DOHH2 (cell line): Measurements from ENCODE around the gene CNTNAP2.

ENCODE experiments used
- H3F3A ChIP-seq: fragments of 200-600 bp; sonication (generic), shearing (Covaris generic); 2 replicates; pipeline ENCODE4 v1.6.0; 2016; ENCODE audit warnings: antibody characterized with exemption, mild to moderate bottlenecking; ENCODE audit not compliant: control insufficient read depth, insufficient read depth
- H3K27ac ChIP-seq: fragments of 200-600 bp; sonication (generic); 2 replicates; pipeline ENCODE4 v1.5.1; 2014; ENCODE audit warnings: low read depth, mild to moderate bottlenecking, low read length, moderate library complexity
- H3K27me3 ChIP-seq: fragments of 200-600 bp; sonication (generic); 2 replicates; pipeline ENCODE4 v1.6.1; 2014; ENCODE audit warnings: mild to moderate bottlenecking, low read length, mixed read lengths; ENCODE audit not compliant: control insufficient read depth
- H3K36me3 ChIP-seq: fragments of 200-600 bp; sonication (generic); 2 replicates; pipeline ENCODE4 v1.6.1; 2014; ENCODE audit warnings: mild to moderate bottlenecking, low read length, moderate library complexity, mixed read lengths; ENCODE audit not compliant: control insufficient read depth
- H3K4me1 ChIP-seq: fragments of 200-600 bp; sonication (generic); 2 replicates; pipeline ENCODE4 v1.6.1; 2014; ENCODE audit warnings: mild to moderate bottlenecking, low read length, mixed read lengths; ENCODE audit not compliant: control insufficient read depth
- H3K4me2 ChIP-seq: fragments of 200-600 bp; sonication (generic); 2 replicates; pipeline ENCODE4 v1.6.0; 2014; ENCODE audit warnings: mild to moderate bottlenecking, low read length, moderate library complexity
- H3K4me3 ChIP-seq: fragments of 200-600 bp; sonication (generic); 2 replicates; pipeline ENCODE4 v1.5.1; 2014; ENCODE audit warnings: mild to moderate bottlenecking, low read length, mixed read lengths
- H3K79me2 ChIP-seq: fragments of 200-600 bp; sonication (generic); 2 replicates; pipeline ENCODE4 v1.6.1; 2014; ENCODE audit warnings: mild to moderate bottlenecking, low read length, mixed read lengths; ENCODE audit not compliant: control insufficient read depth
- H3K9me2 ChIP-seq: fragments of 200-600 bp; sonication (generic); replicated peaks from 2 replicates; pipeline ENCODE4 v1.6.1; 2014; ENCODE audit warnings: mild to moderate bottlenecking, low read length, mixed read lengths; ENCODE audit not compliant: control insufficient read depth
- H3K9me3 ChIP-seq: fragments of 200-600 bp; sonication (generic); 2 replicates; pipeline ENCODE4 v1.6.1; 2014; ENCODE audit warnings: antibody characterized with exemption, low read length, mixed read lengths; ENCODE audit not compliant: control insufficient read depth, insufficient read depth
- H4K20me1 ChIP-seq: fragments of 200-600 bp; sonication (generic); 2 replicates; pipeline ENCODE4 v1.6.0; 2014; ENCODE audit warnings: low read depth, mild to moderate bottlenecking, antibody characterized with exemption, low read length, moderate library complexity; ENCODE audit not compliant: control insufficient read depth, insufficient read depth
- EZH2phosphoT487 ChIP-seq: fragments of 200-600 bp; sonication (generic); IDR thresholded peaks from 2 replicates; pipeline ENCODE4 v1.6.1; 2017; ENCODE audit warnings: borderline replicate concordance, mild to moderate bottlenecking, antibody characterized with exemption, low read length, moderate library complexity, mixed read lengths
- TF ChIP-seq, protein P1 (sequence below): fragments of 200-600 bp; sonication (generic); IDR thresholded peaks from one replicate; pipeline ENCODE4 v1.5.1; 2014; ENCODE audit warnings: antibody characterized with exemption, mild to moderate bottlenecking, low read depth, low read length; ENCODE audit not compliant: poor library complexity, severe bottlenecking

CNTNAP2 gene

GRCh38 chr7:147265528-147265927 lies 1148.9 kb downstream of the CNTNAP2 start:
- H3F3A ChIP-seq: no peaks in the 10 kb centered on the region
- no peaks in the 10 kb centered on the region for H3K9me2 ChIP-seq
- H3K27ac ChIP-seq: no peak overlapping the region
- H3K27me3 ChIP-seq: no peaks in the 10 kb centered on the region
- H4K20me1 ChIP-seq: no peaks in the 10 kb centered on the region
- no peaks in the 10 kb centered on the region for H3K36me3 ChIP-seq
- no peak overlapping the region for H3K4me2 ChIP-seq
- no peaks in the 10 kb centered on the region for H3K9me3 ChIP-seq
- TF ChIP-seq EZH2phosphoT487: no peak
- TF ChIP-seq, protein P1, sequence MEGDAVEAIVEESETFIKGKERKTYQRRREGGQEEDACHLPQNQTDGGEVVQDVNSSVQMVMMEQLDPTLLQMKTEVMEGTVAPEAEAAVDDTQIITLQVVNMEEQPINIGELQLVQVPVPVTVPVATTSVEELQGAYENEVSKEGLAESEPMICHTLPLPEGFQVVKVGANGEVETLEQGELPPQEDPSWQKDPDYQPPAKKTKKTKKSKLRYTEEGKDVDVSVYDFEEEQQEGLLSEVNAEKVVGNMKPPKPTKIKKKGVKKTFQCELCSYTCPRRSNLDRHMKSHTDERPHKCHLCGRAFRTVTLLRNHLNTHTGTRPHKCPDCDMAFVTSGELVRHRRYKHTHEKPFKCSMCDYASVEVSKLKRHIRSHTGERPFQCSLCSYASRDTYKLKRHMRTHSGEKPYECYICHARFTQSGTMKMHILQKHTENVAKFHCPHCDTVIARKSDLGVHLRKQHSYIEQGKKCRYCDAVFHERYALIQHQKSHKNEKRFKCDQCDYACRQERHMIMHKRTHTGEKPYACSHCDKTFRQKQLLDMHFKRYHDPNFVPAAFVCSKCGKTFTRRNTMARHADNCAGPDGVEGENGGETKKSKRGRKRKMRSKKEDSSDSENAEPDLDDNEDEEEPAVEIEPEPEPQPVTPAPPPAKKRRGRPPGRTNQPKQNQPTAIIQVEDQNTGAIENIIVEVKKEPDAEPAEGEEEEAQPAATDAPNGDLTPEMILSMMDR: no peak
- H3K4me3 ChIP-seq: no peak overlapping the region
- no peaks in the 10 kb centered on the region for H3K79me2 ChIP-seq
- H3K4me1 ChIP-seq: no peaks in the 10 kb centered on the region

DNA sequence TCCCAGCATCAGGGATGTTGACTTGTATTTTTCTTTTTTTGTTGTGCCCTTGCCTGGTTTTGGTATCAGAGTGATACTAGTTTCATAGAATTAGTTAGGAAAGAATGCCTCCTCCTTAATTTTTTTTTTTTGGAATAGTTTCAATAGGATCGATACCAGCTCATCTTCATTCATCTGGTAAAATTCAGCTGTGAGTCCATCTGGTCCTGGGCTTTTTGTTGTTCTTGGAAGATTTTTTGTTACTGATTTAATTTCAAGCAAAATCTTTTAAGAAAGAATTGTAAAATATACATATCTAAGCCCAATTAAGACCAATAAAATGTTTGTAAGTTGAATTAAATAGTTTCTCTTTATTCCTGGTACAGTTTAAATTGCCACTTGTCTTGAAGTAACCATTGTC lies 1159.5 kb downstream of the CNTNAP2 start:
- Histone ChIP-seq H3K79me2 (no peaks in the 10 kb centered on the region), H3K27ac (no peak overlapping the region), H4K20me1 (no peaks in the 10 kb centered on the region), H3K4me1 (no peaks in the 10 kb centered on the region), H3K27me3 (no peaks in the 10 kb centered on the region), H3K4me2 (no peak overlapping the region), H3F3A (no peaks in the 10 kb centered on the region), H3K36me3 (no peaks in the 10 kb centered on the region), H3K4me3 (no peak overlapping the region), H3K9me3 (no peaks in the 10 kb centered on the region), H3K9me2 (no peaks in the 10 kb centered on the region)
- TF ChIP-seq, protein P1: no peak
- TF ChIP-seq EZH2phosphoT487: no peak

DNA sequence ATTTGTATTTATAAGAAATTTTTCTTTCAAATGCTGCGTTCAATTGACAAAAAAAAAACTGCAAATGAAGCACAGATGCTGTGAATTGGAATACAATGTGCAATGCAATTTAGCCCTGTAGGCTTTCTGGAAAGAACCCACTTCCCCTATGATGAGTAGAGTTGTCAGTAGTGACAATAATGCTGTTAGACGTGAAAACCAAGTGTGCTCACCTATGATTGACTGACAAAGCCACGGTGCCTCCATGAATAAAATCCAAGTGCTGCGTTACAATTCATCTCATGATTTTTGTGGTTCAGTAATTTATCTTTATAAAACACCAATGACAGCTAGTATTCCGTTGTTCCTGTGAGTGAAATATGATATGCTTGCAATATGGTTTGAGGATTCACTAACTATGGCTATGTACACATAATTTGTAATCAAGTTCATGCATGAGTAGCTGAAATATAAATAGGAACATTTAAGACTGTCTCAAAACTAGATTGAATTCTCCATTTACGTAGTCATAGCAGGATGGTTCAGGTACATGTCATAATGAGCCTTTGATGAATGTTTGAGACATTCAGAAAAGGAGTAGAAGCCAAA lies 1160.3 kb downstream of the CNTNAP2 start:
- no peaks in the 10 kb centered on the region for H3F3A ChIP-seq
- H4K20me1 ChIP-seq: no peaks in the 10 kb centered on the region
- H3K9me3 ChIP-seq: no peaks in the 10 kb centered on the region
- no peak overlapping the region for H3K27ac ChIP-seq
- no peaks in the 10 kb centered on the region for H3K79me2 ChIP-seq
- TF ChIP-seq, protein P1: no peak
- no peak for TF ChIP-seq EZH2phosphoT487
- H3K9me2 ChIP-seq: no peaks in the 10 kb centered on the region
- H3K27me3 ChIP-seq: no peaks in the 10 kb centered on the region
- H3K4me1 ChIP-seq: no peaks in the 10 kb centered on the region
- no peak overlapping the region for H3K4me3 ChIP-seq
- no peak overlapping the region for H3K4me2 ChIP-seq
- H3K36me3 ChIP-seq: no peaks in the 10 kb centered on the region

- Histone ChIP-seq H3K27ac (no peak overlapping the region), H3K4me3 (no peak overlapping the region)
- TF ChIP-seq EZH2phosphoT487: no peak
- TF ChIP-seq, protein P1: no peak
These were observed 1162.9 kb downstream of the CNTNAP2 start for GRCh38 chr7:147279514-147279913.

More at GRCh38 chr7:147279514-147279913, 1162.9 kb downstream of the CNTNAP2 start:
- Histone ChIP-seq H3K4me2 (no peak overlapping the region), H3K4me1 (no peaks in the 10 kb centered on the region), H3K27me3 (no peaks in the 10 kb centered on the region), H3K9me2 (no peaks in the 10 kb centered on the region), H4K20me1 (no peaks in the 10 kb centered on the region), H3K36me3 (no peaks in the 10 kb centered on the region), H3F3A (no peaks in the 10 kb centered on the region), H3K9me3 (no peaks in the 10 kb centered on the region), H3K79me2 (no peaks in the 10 kb centered on the region)
